ENCODE results near the gene CDCA7L.

- TF ChIP-seq CTCF (IDR thresholded peaks at IDR 0.05) (no peak), POLR2A (IDR thresholded peaks at IDR 0.05) (no peak)
These were observed 1.4 kb upstream of the CDCA7L start for GRCh38 chr7:21947056-21947455.

Data from body of pancreas (tissue), 4 donors.